Mammary epithelial cell (primary cell): Measurements from ENCODE around the gene ANOS1.

ENCODE experiments used
- CTCF ChIP-seq, 2 donors: IDR thresholded peaks in 1 of 2; conservative IDR thresholded peaks in 1 of 2; 2 replicates each; pipeline ENCODE4 v1.5.1; 2011 to 2012; ENCODE audit warnings: inconsistent platforms in 2 of 2, low read length in 2 of 2, mild to moderate bottlenecking in 2 of 2, control low read depth in 1 of 2, low read depth in 1 of 2; ENCODE audit not compliant: insufficient read depth in 1 of 2; ENCODE audit errors: extremely low read depth in 1 of 2
- EZH2 ChIP-seq: IDR thresholded peaks from 2 replicates; pipeline ENCODE4 v1.6.1; 2012; ENCODE audit warnings: low read length, inconsistent platforms, borderline replicate concordance

- TF ChIP-seq CTCF (conservative IDR thresholded peaks at IDR 0.05 in 1 of 2, IDR thresholded peaks at IDR 0.05 in 1 of 2; ENCODE audit: extremely low read depth in 1 of 2, insufficient read depth in 1 of 2, low read depth in 1 of 2, low read length in 2 of 2) = no peak
- no peak for TF ChIP-seq EZH2
Observed at GRCh38 chrX:8632924-8633323, 99.0 kb downstream of the ANOS1 start.
